ENCODE measurements around the gene OR10A5. TPM values are rescaled to one million over a fixed set of nuclear protein-coding genes. Genes with fewer than 3 reads are reported as not detected.

The OR10A5 gene
- total RNA-seq, 1 donor from 2014 or later: not detected

- Mint-ChIP-seq H3K27ac (no peak within 1 kb of the TSS), H3K4me1 (no peaks in the 10 kb centered on the region), H3K36me3 (no peaks in the 10 kb centered on the region), H3K9me3 (no peaks in the 10 kb centered on the region), H3K4me3 (no peak within 1 kb of the TSS), H3K27me3 (ENCODE audit: low read depth) (no peaks in the 10 kb centered on the region)
- DNase-seq (ENCODE audit: low spot score in 2 of 2, unreplicated experiment in 2 of 2): no peak
- no peak for TF ChIP-seq CTCF (IDR thresholded peaks at IDR 0.05; ENCODE audit: unreplicated experiment)
Measured at GRCh38 chr11:6892400-6892799, 46.9 kb downstream of the OR10A5 start, which contains the start of gene OR2D2. Gene OR2D2, minus strand, starts transcription at chr11:6892500. Its CDS starts 0 bp downstream, at chr11:6892500.

GRCh38 chr11:6894097-6894496 lies 48.6 kb downstream of the OR10A5 start:
- H3K4me3 Mint-ChIP-seq: no peak overlapping the region
- DNase-seq (ENCODE audit: low spot score in 2 of 2, unreplicated experiment in 2 of 2): no peak
- no peak overlapping the region for H3K27ac Mint-ChIP-seq
- no peaks in the 10 kb centered on the region for H3K4me1 Mint-ChIP-seq
- no peak for TF ChIP-seq CTCF (IDR thresholded peaks at IDR 0.05; ENCODE audit: unreplicated experiment)
- H3K36me3 Mint-ChIP-seq: no peaks in the 10 kb centered on the region
- H3K27me3 Mint-ChIP-seq (ENCODE audit: low read depth): no peaks in the 10 kb centered on the region
- H3K9me3 Mint-ChIP-seq: no peaks in the 10 kb centered on the region

- no peak for DNase-seq (ENCODE audit: low spot score in 2 of 2, unreplicated experiment in 2 of 2)
- Mint-ChIP-seq H3K36me3 (no peaks in the 10 kb centered on the region), H3K4me3 (no peak overlapping the region), H3K9me3 (no peaks in the 10 kb centered on the region), H3K4me1 (no peaks in the 10 kb centered on the region), H3K27me3 (ENCODE audit: low read depth) (no peaks in the 10 kb centered on the region), H3K27ac (no peak overlapping the region)
- no peak for TF ChIP-seq CTCF (IDR thresholded peaks at IDR 0.05; ENCODE audit: unreplicated experiment)
Measured at GRCh38 chr11:6895010-6895409, 49.5 kb downstream of the OR10A5 start.

Other genes with a start within 250 kb of the OR10A5 start
- 18.6 to 22.5 TPM (median 21.0 TPM) in 3 replicates for gene RRP8, start 242.1 kb upstream of the OR10A5 start, total RNA-seq
- gene ILK, start 241.9 kb upstream of the OR10A5 start, total RNA-seq: 127 to 144 TPM (median 130 TPM) in 3 replicates
- gene TAF10, start 233.5 kb upstream of the OR10A5 start, total RNA-seq: 112 to 119 TPM (median 115 TPM) in 3 replicates
- gene TPP1, start 226.3 kb upstream of the OR10A5 start, total RNA-seq: 45.8 to 50.1 TPM (median 46.0 TPM) in 3 replicates
- 75.9 to 81.2 TPM (median 77.3 TPM) in 3 replicates for gene DCHS1, start 189.9 kb upstream of the OR10A5 start, total RNA-seq
- gene MRPL17, start 162.3 kb upstream of the OR10A5 start, total RNA-seq: 41.6 to 45.3 TPM (median 42.7 TPM) in 3 replicates
- 0.11 to 0.29 TPM (median 0.27 TPM) in 3 replicates for gene OR2AG2, start 73.7 kb upstream of the OR10A5 start, total RNA-seq
- not detected in 3 replicates for gene OR2AG1, start 62.7 kb upstream of the OR10A5 start, total RNA-seq
- gene OR6A2, start 46.0 kb upstream of the OR10A5 start, total RNA-seq: 0.34 to 0.60 TPM (median 0.38 TPM) in 3 replicates
- gene OR10A2, start 17.4 kb downstream of the OR10A5 start, total RNA-seq: not detected in 3 replicates
- not detected in 3 replicates for gene OR10A4, start 30.9 kb downstream of the OR10A5 start, total RNA-seq
- 0.40 to 0.85 TPM (median 0.41 TPM) in 3 replicates for gene OR2D2, start 46.8 kb downstream of the OR10A5 start, total RNA-seq
- gene OR2D3, start 75.3 kb downstream of the OR10A5 start, total RNA-seq: not detected in 3 replicates
- 2.8 to 3.9 TPM (median 3.0 TPM) in 3 replicates for gene ZNF215, start 80.7 kb downstream of the OR10A5 start, total RNA-seq
- gene ZNF214, start 174.7 kb downstream of the OR10A5 start, total RNA-seq: 6.2 to 7.4 TPM (median 6.5 TPM) in 3 replicates
- gene NLRP14, start 174.8 kb downstream of the OR10A5 start, total RNA-seq: 0.51 to 0.58 TPM (median 0.54 TPM) in 3 replicates
- gene RBMXL2, start 243.3 kb downstream of the OR10A5 start, total RNA-seq: 0.16 to 0.22 TPM (median 0.16 TPM) in 3 replicates

All from mesothelial cell of epicardium (in vitro differentiated cells).